Dendritic cell treated with granulocyte-macrophage colony-stimulating factor and Interleukin-4, amounts not matched to agents 40 ng/mL and 50 ng/mL, for 4 days (primary cell): Measurements from ENCODE around the gene IRF7.

Experiments used
- H3K27ac Mint-ChIP-seq: one replicate; pipeline ENCODE4 v1.8.0; 2022; ENCODE audit warnings: mild to moderate bottlenecking, mixed read lengths
- H3K27me3 Mint-ChIP-seq: one replicate; pipeline ENCODE4 v1.8.0; 2022; ENCODE audit warnings: mild to moderate bottlenecking, mixed read lengths
- H3K36me3 Mint-ChIP-seq: one replicate; pipeline ENCODE4 v1.8.0; 2022; ENCODE audit warnings: low read depth, mixed read lengths
- H3K4me1 Mint-ChIP-seq: one replicate; pipeline ENCODE4 v1.8.0; 2022; ENCODE audit warnings: low read depth, mixed read lengths
- H3K4me3 Mint-ChIP-seq: one replicate; pipeline ENCODE4 v1.8.0; 2022; ENCODE audit warnings: mild to moderate bottlenecking, moderate library complexity, mixed read lengths
- H3K9me3 Mint-ChIP-seq: one replicate; pipeline ENCODE4 v1.8.0; 2022; ENCODE audit warnings: mixed read lengths
- intact Hi-C: fragments of 100-400 bp; cut with micrococcal nuclease; formaldehyde crosslinking; loops from one replicate; pipeline ENCODE4 v1.15.0; 2022

IRF7 gene

DNA sequence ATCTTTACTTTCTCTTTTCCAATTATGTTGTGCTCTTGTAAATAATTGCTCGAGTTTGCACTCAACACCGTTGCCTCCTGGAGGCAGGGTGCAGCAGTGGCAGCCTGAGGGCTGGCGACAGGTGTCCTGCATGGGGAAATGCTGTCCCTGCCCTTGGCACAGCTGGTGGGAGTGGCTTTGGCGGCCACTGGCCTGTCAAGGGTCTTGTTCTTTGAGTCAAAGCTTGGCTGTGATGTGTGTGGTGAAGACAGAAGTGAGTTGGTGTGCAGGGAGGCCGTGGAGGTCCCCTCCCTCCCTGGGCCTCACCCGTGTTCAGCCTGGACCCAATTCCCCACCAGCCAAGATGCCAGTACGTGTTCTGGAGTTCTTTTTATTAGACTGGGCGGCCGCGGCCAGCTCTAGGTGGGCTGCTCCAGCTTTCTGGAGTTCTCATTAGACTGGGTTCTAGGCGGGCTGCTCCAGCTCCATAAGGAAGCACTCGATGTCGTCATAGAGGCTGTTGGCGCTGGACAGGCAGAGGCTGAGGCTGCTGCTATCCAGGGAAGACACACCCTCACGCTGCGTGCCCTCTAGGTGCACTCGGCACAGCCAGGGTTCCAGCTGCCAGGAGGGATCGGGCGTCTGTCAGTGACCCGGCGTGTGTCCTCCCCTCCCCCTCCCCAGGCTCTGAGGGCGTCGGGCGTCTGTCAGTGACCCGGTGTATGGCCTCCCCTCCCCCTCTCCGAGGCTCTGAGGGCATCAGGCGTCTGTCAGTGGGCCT is 3.4 kb downstream of the IRF7 start:
- peak overlapping the region; percentile 20 for H3K27ac Mint-ChIP-seq
- H3K4me1 Mint-ChIP-seq = peaks cover 44% of the 10 kb centered on the region
- H3K4me3 Mint-ChIP-seq = no peak overlapping the region
- intact Hi-C loops = no loop called here
- no peaks in the 10 kb centered on the region for H3K27me3 Mint-ChIP-seq
- H3K36me3 Mint-ChIP-seq = peaks cover 83% of the 10 kb centered on the region
- H3K9me3 Mint-ChIP-seq = no peaks in the 10 kb centered on the region

DNA sequence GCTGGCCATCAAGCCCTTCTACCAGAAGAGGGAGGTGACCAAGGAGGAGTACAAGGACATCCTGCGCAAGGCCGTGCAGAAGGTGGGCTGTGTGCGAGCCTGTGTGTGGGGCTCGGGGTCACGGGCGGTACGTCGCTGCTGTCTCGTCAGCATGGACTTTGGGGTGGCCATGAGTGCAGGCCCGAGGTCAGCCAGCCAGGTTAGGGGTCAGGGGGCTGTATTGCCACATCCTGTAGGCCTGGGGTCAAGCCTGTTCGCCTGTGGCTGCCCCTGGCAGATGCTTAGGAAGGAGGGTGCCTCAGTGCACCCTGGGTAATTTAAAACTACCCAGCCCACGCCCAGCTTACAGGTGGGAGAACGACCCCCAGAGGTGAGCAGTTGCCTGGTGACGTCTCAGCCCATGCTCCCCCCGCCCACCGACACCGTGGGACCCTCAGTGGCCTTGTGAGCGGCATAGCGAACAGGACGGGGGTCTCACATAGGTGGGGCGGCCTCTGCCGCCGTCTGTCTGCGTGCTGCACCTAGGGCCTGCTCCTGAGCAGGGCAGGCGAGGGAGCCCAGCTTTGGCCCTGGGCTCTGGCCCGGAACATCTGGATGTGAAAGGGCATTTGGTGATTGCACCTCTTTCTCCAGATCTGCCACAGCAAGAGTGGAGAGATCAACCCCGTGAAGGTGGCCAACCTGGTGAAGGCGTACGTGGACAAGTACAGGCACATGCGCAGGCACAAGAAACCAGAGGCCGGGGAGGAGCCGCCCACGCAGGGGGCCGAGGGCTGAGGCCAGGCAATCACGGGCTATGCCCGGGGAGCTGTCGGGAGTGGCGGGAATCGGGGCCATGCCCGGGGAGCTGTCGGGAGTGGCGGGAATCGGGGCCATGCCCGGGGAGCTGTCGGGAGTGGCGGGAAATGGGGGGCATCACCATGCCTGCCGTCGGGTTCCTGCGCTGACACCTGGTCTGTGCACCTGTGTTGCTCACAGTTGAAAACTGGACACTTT is 4.5 kb downstream of the IRF7 start:
- Mint-ChIP-seq H3K27me3 (no peaks in the 10 kb centered on the region), H3K4me1 (peaks cover 33% of the 10 kb centered on the region), H3K36me3 (peaks cover 94% of the 10 kb centered on the region), H3K27ac (peak overlapping the region; percentile 39), H3K4me3 (no peak overlapping the region), H3K9me3 (no peaks in the 10 kb centered on the region)
- intact Hi-C loops = no loop called here

DNA sequence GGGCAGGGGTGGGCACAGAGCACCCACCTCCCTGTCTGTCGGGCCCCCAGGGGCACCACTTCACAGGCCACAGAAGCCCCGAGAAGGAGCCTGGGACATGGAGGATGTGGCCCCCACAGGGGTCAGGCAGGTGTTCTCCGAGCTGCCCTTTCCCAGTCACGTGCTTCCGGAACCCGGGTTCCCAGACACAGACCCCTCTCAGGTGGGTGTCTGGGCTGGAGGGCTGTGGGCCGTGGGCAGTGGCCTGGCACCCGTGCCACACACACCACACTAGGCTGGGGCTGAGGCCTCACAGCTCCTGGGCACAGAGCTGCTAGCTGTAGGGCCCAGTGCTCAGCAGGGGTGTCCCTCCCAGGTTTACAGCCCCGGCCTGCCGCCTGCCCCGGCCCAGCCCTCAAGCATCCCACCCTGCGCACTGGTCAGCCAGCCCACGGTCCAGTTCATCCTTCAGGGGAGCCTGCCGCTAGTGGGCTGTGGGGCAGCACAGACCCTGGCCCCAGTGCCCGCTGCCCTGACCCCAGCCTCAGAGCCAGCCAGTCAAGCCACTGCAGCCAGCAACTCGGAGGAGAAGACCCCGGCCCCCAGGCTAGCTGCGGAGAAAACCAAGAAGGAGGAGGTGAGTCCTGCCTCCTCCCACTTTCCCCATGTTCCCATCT is 5.5 kb downstream of the IRF7 start:
- Mint-ChIP-seq H3K4me3 (no peak overlapping the region), H3K27ac (peak overlapping the region; percentile 39), H3K27me3 (no peaks in the 10 kb centered on the region), H3K36me3 (peaks cover 100% of the 10 kb centered on the region), H3K4me1 (peaks cover 31% of the 10 kb centered on the region), H3K9me3 (no peaks in the 10 kb centered on the region)
- intact Hi-C loops = no loop called here

DNA sequence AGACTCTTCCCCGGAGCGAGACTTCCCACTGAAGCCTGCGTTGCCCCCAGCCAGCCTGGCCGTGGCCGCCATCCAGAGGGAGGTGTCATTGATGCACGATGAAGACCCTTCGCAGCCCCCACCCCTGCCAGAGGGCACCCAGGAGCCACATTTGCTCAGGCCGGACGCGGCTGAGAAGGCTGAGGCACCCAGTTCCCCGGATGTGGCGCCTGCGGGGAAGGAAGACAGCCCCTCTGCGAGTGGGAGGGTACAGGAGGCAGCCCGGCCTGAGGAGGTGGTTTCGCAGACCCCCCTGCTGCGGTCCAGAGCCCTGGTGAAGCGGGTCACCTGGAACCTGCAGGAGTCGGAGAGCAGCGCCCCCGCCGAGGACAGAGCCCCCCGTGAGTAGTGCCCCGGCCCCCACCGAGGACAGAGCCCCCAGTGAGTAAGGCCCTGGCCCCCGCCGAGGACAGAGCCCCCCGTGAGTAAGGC is 6.4 kb downstream of the IRF7 start:
- Mint-ChIP-seq H3K9me3 (no peaks in the 10 kb centered on the region), H3K27me3 (no peaks in the 10 kb centered on the region), H3K36me3 (peaks cover 100% of the 10 kb centered on the region), H3K27ac (no peak overlapping the region), H3K4me3 (no peak overlapping the region), H3K4me1 (peaks cover 25% of the 10 kb centered on the region)
- intact Hi-C loops = no loop called here

DNA sequence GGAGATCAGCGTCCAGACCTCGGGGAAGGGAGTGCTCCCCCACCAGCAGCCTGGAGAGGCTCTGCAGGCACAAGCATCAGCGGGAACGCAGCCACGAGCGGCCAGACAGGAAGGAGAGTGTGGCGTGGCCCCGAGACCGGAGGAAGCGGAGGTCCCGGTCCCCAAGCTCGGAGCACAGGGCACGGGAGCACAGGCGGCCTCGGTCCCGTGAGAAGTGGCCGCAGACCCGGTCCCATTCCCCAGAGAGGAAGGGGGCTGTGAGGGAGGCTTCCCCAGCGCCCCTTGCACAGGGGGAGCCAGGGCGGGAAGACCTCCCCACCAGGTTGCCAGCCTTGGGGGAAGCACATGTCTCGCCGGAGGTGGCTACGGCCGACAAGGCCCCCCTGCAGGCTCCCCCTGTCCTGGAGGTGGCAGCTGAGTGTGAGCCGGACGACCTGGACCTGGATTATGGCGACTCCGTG is 6.9 kb downstream of the IRF7 start:
- H3K36me3 Mint-ChIP-seq = peaks cover 100% of the 10 kb centered on the region
- peak overlapping the region; percentile 6 for H3K27ac Mint-ChIP-seq
- intact Hi-C loops = no loop called here
- H3K4me3 Mint-ChIP-seq = no peak overlapping the region
- no peaks in the 10 kb centered on the region for H3K9me3 Mint-ChIP-seq
- peaks cover 19% of the 10 kb centered on the region for H3K4me1 Mint-ChIP-seq
- no peaks in the 10 kb centered on the region for H3K27me3 Mint-ChIP-seq

DNA sequence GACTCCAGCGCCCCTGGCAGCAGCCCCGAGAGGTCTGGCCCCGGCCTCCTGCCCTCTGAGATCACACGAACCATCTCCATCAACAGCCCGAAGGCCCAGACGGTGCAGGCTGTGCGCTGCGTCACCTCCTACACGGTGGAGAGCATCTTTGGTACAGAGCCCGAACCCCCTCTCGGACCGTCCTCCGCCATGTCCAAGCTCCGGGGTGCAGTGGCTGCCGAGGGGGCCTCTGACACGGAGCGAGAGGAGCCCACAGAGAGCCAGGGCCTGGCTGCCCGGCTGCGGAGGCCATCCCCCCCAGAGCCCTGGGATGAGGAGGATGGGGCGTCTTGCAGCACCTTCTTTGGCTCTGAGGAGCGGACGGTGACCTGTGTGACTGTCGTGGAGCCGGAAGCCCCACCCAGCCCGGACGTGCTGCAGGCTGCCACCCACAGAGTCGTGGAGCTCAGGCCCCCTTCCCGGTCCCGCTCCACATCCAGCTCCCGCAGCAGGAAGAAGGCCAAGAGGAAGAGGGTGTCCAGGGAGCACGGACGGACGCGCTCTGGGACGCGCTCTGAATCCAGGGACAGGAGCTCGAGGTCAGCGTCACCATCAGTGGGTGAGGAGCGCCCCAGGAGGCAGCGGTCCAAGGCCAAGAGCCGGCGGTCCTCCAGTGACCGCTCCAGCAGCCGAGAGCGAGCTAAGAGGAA is 7.6 kb downstream of the IRF7 start:
- intact Hi-C loops = no loop called here
- H3K9me3 Mint-ChIP-seq = no peaks in the 10 kb centered on the region
- H3K27ac Mint-ChIP-seq = peak overlapping the region; percentile 6
- H3K4me3 Mint-ChIP-seq = no peak overlapping the region
- H3K27me3 Mint-ChIP-seq = no peaks in the 10 kb centered on the region
- H3K4me1 Mint-ChIP-seq = peaks cover 12% of the 10 kb centered on the region
- H3K36me3 Mint-ChIP-seq = peaks cover 100% of the 10 kb centered on the region

DNA sequence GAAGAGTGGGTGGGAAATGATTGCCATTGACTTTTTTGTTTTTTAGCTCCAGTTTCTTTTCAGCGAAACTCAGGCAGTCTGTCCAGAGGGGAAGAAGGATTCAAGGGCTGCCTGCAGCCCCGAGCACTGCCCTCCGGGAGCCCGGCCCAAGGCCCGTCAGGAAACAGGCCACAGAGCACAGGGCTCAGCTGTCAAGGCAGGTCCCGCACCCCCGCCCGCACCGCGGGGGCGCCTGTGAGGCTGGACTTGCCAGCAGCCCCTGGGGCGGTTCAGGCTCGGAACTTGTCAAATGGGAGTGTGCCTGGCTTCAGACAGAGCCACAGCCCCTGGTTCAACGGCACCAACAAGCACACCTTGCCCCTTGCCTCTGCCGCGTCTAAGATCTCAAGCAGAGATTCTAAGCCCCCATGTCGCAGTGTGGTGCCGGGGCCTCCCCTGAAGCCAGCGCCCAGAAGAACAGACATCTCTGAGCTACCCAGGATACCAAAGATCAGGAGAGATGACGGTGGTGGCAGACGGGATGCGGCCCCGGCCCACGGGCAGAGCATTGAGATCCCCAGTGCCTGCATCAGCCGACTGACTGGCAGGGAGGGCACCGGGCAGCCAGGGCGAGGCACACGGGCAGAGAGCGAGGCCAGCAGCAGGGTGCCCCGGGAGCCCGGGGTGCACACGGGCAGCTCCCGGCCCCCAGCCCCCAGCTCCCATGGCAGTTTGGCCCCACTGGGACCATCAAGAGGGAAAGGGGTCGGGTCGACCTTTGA is 8.6 kb downstream of the IRF7 start:
- Mint-ChIP-seq H3K36me3 (peaks cover 100% of the 10 kb centered on the region), H3K27ac (no peak overlapping the region), H3K9me3 (no peaks in the 10 kb centered on the region), H3K4me3 (no peak overlapping the region), H3K4me1 (peaks cover 3% of the 10 kb centered on the region), H3K27me3 (no peaks in the 10 kb centered on the region)
- intact Hi-C loops = no loop called here

DNA sequence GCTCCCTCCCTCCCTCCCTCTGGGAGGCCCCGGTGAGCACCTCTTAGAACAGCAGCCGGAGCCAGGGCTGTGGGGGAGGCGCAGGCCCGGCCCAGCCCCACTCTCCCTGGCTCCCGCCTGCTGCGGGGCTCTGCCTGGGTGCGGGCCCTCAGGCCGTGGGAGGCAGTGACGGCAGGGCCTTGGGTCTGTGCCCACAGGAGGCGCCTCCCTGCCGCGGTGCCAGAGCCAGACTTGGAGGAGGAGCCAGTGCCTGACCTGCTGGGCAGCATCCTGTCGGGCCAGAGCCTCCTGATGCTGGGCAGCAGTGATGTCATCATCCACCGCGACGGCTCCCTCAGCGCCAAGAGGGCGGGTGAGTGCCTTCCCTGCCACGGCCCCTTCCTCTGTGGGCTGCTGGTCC is 9.5 kb downstream of the IRF7 start:
- H3K9me3 Mint-ChIP-seq = no peaks in the 10 kb centered on the region
- peaks cover 100% of the 10 kb centered on the region for H3K36me3 Mint-ChIP-seq
- H3K27ac Mint-ChIP-seq = no peak overlapping the region
- no peaks in the 10 kb centered on the region for H3K27me3 Mint-ChIP-seq
- no peaks in the 10 kb centered on the region for H3K4me1 Mint-ChIP-seq
- no peak overlapping the region for H3K4me3 Mint-ChIP-seq
- intact Hi-C loops = no loop called here

DNA sequence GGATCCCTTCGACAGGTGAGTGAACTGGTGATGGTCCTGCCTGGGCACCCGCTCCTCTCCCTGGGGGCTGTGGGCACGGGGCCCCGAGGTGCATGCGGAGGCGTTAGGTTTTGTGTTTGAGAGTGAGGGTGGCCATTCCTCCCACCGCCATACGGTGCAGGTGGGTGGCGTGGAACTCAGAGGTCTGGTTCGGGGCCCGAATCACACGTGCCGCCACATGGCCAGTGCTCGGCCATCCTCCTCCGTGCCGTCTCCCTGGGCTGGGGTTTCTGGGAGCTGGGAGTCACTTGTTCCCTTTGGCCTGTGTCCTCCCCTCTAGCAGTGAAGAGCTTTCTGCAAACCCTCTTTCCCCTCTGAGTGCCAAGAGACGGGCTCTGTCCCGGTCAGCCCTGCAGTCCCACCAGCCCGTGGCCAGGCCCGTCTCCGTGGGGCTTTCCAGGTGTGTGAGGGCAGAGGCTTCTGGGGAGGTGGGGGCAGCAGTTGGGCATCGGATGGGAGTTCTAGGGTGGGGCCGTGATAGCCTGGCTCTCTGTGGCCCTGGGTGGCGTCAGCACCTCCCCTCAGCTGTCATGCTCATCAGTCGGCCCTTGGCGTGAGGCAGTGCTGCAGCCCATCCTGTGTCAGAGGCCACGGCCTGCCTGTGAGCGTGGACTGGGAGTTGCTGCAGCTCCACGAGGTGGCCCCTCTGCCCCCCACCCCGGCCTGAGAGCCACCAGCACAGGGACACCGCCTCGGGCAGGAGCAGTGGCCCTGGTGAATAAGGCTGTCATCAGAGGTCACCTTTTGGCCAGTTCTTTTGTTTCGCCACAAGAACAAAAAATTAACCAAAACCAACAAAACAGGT is 10.2 kb downstream of the IRF7 start:
- Mint-ChIP-seq H3K36me3 (peaks cover 100% of the 10 kb centered on the region), H3K27ac (no peak overlapping the region), H3K4me1 (no peaks in the 10 kb centered on the region), H3K4me3 (no peak overlapping the region), H3K27me3 (no peaks in the 10 kb centered on the region), H3K9me3 (no peaks in the 10 kb centered on the region)
- intact Hi-C loops = no loop called here

DNA sequence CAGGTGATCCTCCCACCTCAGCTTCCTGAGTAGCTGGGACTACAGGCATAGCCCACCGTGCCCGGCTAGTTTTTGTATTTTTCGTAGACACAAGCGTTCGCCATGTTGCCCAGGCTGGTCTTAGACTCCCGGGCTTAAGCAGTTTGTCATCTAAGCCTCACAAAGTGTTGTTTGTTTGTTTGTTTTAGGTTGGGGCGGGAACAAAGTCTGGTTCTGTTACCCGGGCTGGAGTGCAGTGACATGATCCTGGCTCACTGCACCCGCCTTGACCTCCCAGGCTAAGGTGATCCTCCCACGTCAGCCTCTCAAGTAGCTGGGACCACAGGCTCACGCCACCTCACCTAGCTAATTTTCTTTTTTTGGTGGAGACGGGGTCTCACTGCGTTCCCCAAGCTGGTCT is 12.6 kb downstream of the IRF7 start:
- Mint-ChIP-seq H3K4me3 (no peak overlapping the region), H3K27ac (no peak overlapping the region), H3K9me3 (no peaks in the 10 kb centered on the region), H3K36me3 (peaks cover 100% of the 10 kb centered on the region), H3K27me3 (no peaks in the 10 kb centered on the region), H3K4me1 (no peaks in the 10 kb centered on the region)
- intact Hi-C loops = no loop called here

DNA sequence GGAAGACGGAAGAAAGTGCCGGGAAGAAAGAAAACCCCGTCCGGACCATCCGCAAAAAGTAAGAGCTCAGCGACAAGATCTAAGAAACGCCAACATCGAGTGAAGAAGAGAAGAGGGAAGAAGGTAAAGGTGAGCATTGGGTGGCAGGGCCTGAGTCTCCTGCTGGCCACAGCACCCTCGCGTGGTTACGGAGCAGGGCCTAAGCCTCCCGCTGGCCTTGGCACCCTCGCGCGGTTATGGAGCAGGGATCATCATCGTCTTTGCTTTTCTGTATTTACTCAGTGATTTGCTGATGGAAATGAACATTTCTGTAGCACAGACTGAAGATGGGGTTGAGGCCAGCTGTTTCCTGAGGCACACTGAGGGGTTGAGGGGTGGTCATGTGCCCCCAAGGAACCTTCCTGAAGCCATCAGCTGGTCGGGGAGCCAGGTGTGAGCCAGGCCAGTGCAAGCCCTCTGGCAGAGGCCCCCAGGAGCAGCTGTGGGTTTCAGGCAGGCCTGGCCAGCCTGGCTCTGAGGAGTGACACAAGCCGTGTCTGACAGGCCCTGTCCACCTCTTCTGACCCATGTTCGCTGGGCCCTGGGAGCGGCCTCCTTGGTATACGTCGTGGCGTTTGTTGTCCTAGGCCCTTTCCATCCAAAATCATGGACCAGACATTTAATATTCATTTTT is 14.0 kb downstream of the IRF7 start:
- H3K9me3 Mint-ChIP-seq = no peaks in the 10 kb centered on the region
- no peaks in the 10 kb centered on the region for H3K4me1 Mint-ChIP-seq
- H3K36me3 Mint-ChIP-seq = peaks cover 100% of the 10 kb centered on the region
- no peak overlapping the region for H3K27ac Mint-ChIP-seq
- H3K27me3 Mint-ChIP-seq = no peaks in the 10 kb centered on the region
- H3K4me3 Mint-ChIP-seq = no peak overlapping the region
- intact Hi-C loops = no loop called here
